ENCODE data around the gene CRYL1.

GRCh38 chr13:20431080-20431479, 94.6 kb downstream of the CRYL1 start:
- TF ChIP-seq EZH2 (IDR thresholded peaks at IDR 0.05) (no peak), CTCF (IDR thresholded peaks at IDR 0.05) (no peak), EZH2phosphoT487 (IDR thresholded peaks at IDR 0.05) (no peak)

Data from neural progenitor cell (in vitro differentiated cells).